HepG2 (cell line): ENCODE results near the gene SWSAP1. TPM values are rescaled to one million over a fixed set of nuclear protein-coding genes. Genes with fewer than 3 reads are reported as not detected.

Source experiments
- AHR ChIP-seq: IDR thresholded peaks from 2 replicates; pipeline ENCODE4 v1.6.1; 2018; ENCODE audit warnings: missing genetic modification reagents, missing compliant biosample characterization
- ATRX ChIP-seq: sonication (generic); formaldehyde crosslinking; IDR thresholded peaks from 2 replicates; pipeline ENCODE4 v1.4.0; 2020; ENCODE audit warnings: missing genetic modification reagents, borderline replicate concordance
- BORCS8-MEF2B ChIP-seq: sonication (generic); formaldehyde crosslinking; IDR thresholded peaks from 2 replicates; pipeline ENCODE4 v1.8.0; 2022; ENCODE audit warnings: mild to moderate bottlenecking, missing genetic modification reagents
- DNMT1 ChIP-seq: sonication (generic); formaldehyde crosslinking; IDR thresholded peaks from 2 replicates; pipeline ENCODE4 v1.5.1; 2020; ENCODE audit warnings: mild to moderate bottlenecking, missing genetic modification reagents
- EHMT2 ChIP-seq: fragments of 200-600 bp; sonication (generic); IDR thresholded peaks from 2 replicates; pipeline ENCODE4 v1.7.0; 2017; ENCODE audit warnings: antibody characterized with exemption, low read depth, low read length, borderline replicate concordance
- FOSL2 ChIP-seq: sonication (generic); formaldehyde crosslinking; IDR thresholded peaks from 2 replicates; pipeline ENCODE4 v1.4.0; 2020; ENCODE audit warnings: missing genetic modification reagents
- FOXC1 ChIP-seq: sonication (generic); formaldehyde crosslinking; IDR thresholded peaks from 2 replicates; pipeline ENCODE4 v1.8.0; 2022; ENCODE audit warnings: mild to moderate bottlenecking, missing genetic modification reagents, borderline replicate concordance
- HNF4A ChIP-seq: sonication (generic); formaldehyde crosslinking; IDR thresholded peaks from 2 replicates; pipeline ENCODE4 v1.4.0; 2020; ENCODE audit warnings: missing genetic modification reagents
- KAT2B ChIP-seq: fragments of 150-350 bp; IDR thresholded peaks from 2 replicates; pipeline ENCODE4 v1.6.1; 2014; ENCODE audit warnings: low read depth, low read length, borderline replicate concordance
- KDM4B ChIP-seq: sonication (generic); formaldehyde crosslinking; IDR thresholded peaks from 2 replicates; pipeline ENCODE4 v1.4.0; 2020; ENCODE audit warnings: missing genetic modification reagents
- PPARG ChIP-seq: conservative IDR thresholded peaks from 2 replicates; pipeline ENCODE4 v1.6.1; 2016; ENCODE audit warnings: missing biosample characterization, missing genetic modification reagents
- SAFB2 ChIP-seq: sonication (generic); formaldehyde crosslinking; IDR thresholded peaks from 2 replicates; pipeline ENCODE4 v1.5.1; 2020; ENCODE audit warnings: missing genetic modification reagents, low read depth, mild to moderate bottlenecking, borderline replicate concordance
- TBX2 ChIP-seq: sonication (generic); formaldehyde crosslinking; IDR thresholded peaks from 2 replicates; pipeline ENCODE4 v1.5.0; 2020; ENCODE audit warnings: missing genetic modification reagents, mild to moderate bottlenecking, borderline replicate concordance
- TCF12 ChIP-seq, 2 experiments: fragments of 450-650 bp in 1 of 2; sonication (generic) in 1 of 2; formaldehyde crosslinking in 1 of 2; IDR thresholded peaks; 2 replicates each; pipeline versions ENCODE4 v1.6.1 to v1.8.0; 2017 to 2022; ENCODE audit warnings: antibody characterized with exemption in 1 of 2, mild to moderate bottlenecking in 1 of 2, missing genetic modification reagents in 1 of 2, moderate library complexity in 1 of 2
- XRCC5 ChIP-seq: fragments of 200-400 bp; formaldehyde crosslinking; optimal IDR thresholded peaks from 2 replicates; pipeline ENCODE3; 2017; ENCODE audit warnings: mild to moderate bottlenecking, low read length
- ZC3H4 ChIP-seq: sonication (generic); formaldehyde crosslinking; IDR thresholded peaks from 2 replicates; pipeline ENCODE4 v1.4.0; 2020; ENCODE audit warnings: missing genetic modification reagents, borderline replicate concordance
- ZFP37 ChIP-seq: sonication (generic); formaldehyde crosslinking; IDR thresholded peaks from 2 replicates; pipeline ENCODE4 v1.4.0; 2020; ENCODE audit warnings: missing genetic modification reagents, borderline replicate concordance
- ZNF10 ChIP-seq: sonication (generic); formaldehyde crosslinking; IDR thresholded peaks from 2 replicates; pipeline ENCODE4 v1.4.0; 2020; ENCODE audit warnings: mild to moderate bottlenecking, low read depth, missing genetic modification reagents, borderline replicate concordance
- ZNF570 ChIP-seq: sonication (generic); formaldehyde crosslinking; IDR thresholded peaks from 2 replicates; pipeline ENCODE4 v1.4.0; 2020; ENCODE audit warnings: mild to moderate bottlenecking, missing genetic modification reagents, borderline replicate concordance
- ZNF674 ChIP-seq: sonication (generic); formaldehyde crosslinking; IDR thresholded peaks from 2 replicates; pipeline ENCODE4 v1.5.0; 2020; ENCODE audit warnings: low read depth, mild to moderate bottlenecking, missing genetic modification reagents
- ZNF713 ChIP-seq: sonication (generic); formaldehyde crosslinking; IDR thresholded peaks from 2 replicates; pipeline ENCODE4 v1.4.0; 2020; ENCODE audit warnings: mild to moderate bottlenecking, missing genetic modification reagents
- polyA plus RNA-seq, 8 experiments: library from polyadenylated mRNA; depleted of rRNA in 3 of 8; stranded (reverse) in 7 of 8; unstranded in 1 of 8; fragments of >200 nt; fragmentation: Illumina TruSeq in 4 of 8; extraction: Trizol in 4 of 8; gene quantifications; 2 replicates each; pipeline versions ENCODE4 v1.2.1 to v1.2.3, GENCODE V29; 2011 to 2016; ENCODE audit warnings: low read depth in 4 of 8, missing spikeins in 1 of 8, mixed read lengths in 1 of 8; ENCODE audit not compliant: insufficient read depth in 1 of 8
- total RNA-seq, 5 experiments: library from RNA; depleted of rRNA; stranded (reverse); fragments of >200 nt; fragmentation: Illumina TruSeq; extraction: Trizol; gene quantifications; 2 replicates each; pipeline ENCODE4 v1.2.3, GENCODE V29; 2016; ENCODE audit warnings: low read depth in 1 of 5
- TF ChIP-seq, protein P1 (sequence below): sonication (generic); formaldehyde crosslinking; IDR thresholded peaks from 2 replicates; pipeline ENCODE4 v1.4.0; 2020; ENCODE audit warnings: missing genetic modification reagents
- TF ChIP-seq, protein P2 (sequence below): sonication (generic); formaldehyde crosslinking; IDR thresholded peaks from 2 replicates; pipeline ENCODE4 v1.4.0; 2020; ENCODE audit warnings: mild to moderate bottlenecking, missing genetic modification reagents
- TF ChIP-seq, protein P3 (sequence below): sonication (generic); formaldehyde crosslinking; IDR thresholded peaks from 2 replicates; pipeline ENCODE4 v1.5.0; 2020; ENCODE audit warnings: mild to moderate bottlenecking, low read depth, missing genetic modification reagents, borderline replicate concordance
- TF ChIP-seq, protein P4 (sequence below): sonication (generic); formaldehyde crosslinking; IDR thresholded peaks from 2 replicates; pipeline ENCODE4 v1.4.0; 2020; ENCODE audit warnings: missing genetic modification reagents

SWSAP1 gene
- total and polyA plus RNA-seq, 2 of the 13 experiments (the other 11 are each of a cell fraction or from before 2014, with no cell fraction given): 2.7 to 3.3 TPM

DNA sequence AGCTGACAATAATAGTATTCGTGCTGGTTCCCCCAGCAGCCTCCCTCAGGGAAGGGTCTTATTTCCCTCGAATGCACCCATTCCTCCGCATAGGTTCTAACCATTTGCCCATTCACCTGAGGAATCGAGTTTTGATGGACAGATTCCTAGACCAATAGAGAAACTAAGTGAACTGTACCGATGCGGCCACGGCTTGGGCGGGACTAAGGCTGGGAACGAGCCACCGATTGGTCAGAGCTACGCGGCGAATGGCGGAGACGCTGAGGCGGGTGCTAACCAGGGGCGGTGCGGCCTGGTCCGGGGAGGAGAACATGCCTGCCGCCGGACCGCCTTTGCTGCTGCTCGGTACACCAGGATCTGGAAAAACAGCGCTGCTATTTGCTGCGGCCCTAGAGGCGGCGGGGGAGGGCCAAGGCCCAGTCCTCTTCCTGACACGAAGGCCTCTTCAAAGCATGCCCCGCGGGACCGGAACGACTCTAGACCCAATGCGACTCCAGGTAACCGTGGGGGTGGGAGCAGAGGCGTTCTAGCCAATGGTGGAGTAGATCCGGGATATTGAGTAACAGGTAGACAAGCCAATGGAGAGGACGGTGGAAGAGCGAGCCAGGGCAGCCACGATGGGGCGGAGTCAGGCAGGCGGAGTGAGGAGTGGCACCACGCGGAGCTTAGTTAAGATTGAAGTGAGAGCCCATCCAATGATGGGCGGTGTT lies at the start of gene SWSAP1 (continued):
- TF ChIP-seq ATRX (CRISPR knock-in tag): no peak
- peak; percentile 23; the same call in 1 of the 2 replicates for TF ChIP-seq EHMT2
- TF ChIP-seq KAT2B: no peak
- TF ChIP-seq, protein P1, sequence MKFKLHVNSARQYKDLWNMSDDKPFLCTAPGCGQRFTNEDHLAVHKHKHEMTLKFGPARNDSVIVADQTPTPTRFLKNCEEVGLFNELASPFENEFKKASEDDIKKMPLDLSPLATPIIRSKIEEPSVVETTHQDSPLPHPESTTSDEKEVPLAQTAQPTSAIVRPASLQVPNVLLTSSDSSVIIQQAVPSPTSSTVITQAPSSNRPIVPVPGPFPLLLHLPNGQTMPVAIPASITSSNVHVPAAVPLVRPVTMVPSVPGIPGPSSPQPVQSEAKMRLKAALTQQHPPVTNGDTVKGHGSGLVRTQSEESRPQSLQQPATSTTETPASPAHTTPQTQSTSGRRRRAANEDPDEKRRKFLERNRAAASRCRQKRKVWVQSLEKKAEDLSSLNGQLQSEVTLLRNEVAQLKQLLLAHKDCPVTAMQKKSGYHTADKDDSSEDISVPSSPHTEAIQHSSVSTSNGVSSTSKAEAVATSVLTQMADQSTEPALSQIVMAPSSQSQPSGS (CRISPR knock-in tag): peak; percentile 39; the same call in 1 of the 2 replicates
- TF ChIP-seq ZNF10: no peak
- TF ChIP-seq ZNF570 (CRISPR knock-in tag): no peak
- TF ChIP-seq HNF4A (CRISPR knock-in tag): no peak
- peak; percentile 44; the same call in 1 of the 2 replicates for TF ChIP-seq FOSL2
- no peak for TF ChIP-seq TCF12 (IDR thresholded peaks at IDR 0.05)
- no peak for TF ChIP-seq TCF12 (CRISPR knock-in tag; IDR thresholded peaks at IDR 0.05)
- TF ChIP-seq PPARG: no peak
- peak; percentile 78; the same call in 1 of the 2 replicates for TF ChIP-seq FOXC1 (CRISPR knock-in tag)
- 0 out of 2 replicates have a peak, but pooled peaks have one; percentile 56 for TF ChIP-seq ZNF713
- TF ChIP-seq, protein P2, sequence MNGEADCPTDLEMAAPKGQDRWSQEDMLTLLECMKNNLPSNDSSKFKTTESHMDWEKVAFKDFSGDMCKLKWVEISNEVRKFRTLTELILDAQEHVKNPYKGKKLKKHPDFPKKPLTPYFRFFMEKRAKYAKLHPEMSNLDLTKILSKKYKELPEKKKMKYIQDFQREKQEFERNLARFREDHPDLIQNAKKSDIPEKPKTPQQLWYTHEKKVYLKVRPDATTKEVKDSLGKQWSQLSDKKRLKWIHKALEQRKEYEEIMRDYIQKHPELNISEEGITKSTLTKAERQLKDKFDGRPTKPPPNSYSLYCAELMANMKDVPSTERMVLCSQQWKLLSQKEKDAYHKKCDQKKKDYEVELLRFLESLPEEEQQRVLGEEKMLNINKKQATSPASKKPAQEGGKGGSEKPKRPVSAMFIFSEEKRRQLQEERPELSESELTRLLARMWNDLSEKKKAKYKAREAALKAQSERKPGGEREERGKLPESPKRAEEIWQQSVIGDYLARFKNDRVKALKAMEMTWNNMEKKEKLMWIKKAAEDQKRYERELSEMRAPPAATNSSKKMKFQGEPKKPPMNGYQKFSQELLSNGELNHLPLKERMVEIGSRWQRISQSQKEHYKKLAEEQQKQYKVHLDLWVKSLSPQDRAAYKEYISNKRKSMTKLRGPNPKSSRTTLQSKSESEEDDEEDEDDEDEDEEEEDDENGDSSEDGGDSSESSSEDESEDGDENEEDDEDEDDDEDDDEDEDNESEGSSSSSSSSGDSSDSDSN (CRISPR knock-in tag): no peak
- peak; percentile 37; the same call in 1 of the 2 replicates for TF ChIP-seq AHR (CRISPR knock-in tag)
- TF ChIP-seq, protein P3, sequence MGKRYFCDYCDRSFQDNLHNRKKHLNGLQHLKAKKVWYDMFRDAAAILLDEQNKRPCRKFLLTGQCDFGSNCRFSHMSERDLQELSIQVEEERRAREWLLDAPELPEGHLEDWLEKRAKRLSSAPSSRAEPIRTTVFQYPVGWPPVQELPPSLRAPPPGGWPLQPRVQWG (CRISPR knock-in tag): no peak
- TF ChIP-seq ZC3H4 (CRISPR knock-in tag): peak; percentile 45; the same call in 1 of the 2 replicates
- TF ChIP-seq TBX2 (CRISPR knock-in tag): peak; percentile 56; the same call in 1 of the 2 replicates
- peak; percentile 75; the same call in 1 of the 2 replicates for TF ChIP-seq BORCS8-MEF2B (CRISPR knock-in tag)
- 0 out of 2 replicates have a peak, but pooled peaks have one; percentile 56 for TF ChIP-seq SAFB2 (CRISPR knock-in tag)
- TF ChIP-seq, protein P4, sequence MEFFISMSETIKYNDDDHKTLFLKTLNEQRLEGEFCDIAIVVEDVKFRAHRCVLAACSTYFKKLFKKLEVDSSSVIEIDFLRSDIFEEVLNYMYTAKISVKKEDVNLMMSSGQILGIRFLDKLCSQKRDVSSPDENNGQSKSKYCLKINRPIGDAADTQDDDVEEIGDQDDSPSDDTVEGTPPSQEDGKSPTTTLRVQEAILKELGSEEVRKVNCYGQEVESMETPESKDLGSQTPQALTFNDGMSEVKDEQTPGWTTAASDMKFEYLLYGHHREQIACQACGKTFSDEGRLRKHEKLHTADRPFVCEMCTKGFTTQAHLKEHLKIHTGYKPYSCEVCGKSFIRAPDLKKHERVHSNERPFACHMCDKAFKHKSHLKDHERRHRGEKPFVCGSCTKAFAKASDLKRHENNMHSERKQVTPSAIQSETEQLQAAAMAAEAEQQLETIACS (CRISPR knock-in tag): no peak
- no peak for TF ChIP-seq ZNF674
- TF ChIP-seq KDM4B (CRISPR knock-in tag): 0 out of 2 replicates have a peak, but pooled peaks have one; percentile 0
- no peak for TF ChIP-seq ZFP37 (CRISPR knock-in tag)
- no peak for TF ChIP-seq DNMT1 (CRISPR knock-in tag)
- TF ChIP-seq XRCC5: peak; percentile 64
